ENCODE results near the gene POLR1B.

GRCh38 chr2:112529757-112530156, 12.5 kb upstream of the POLR1B start:
- TF ChIP-seq CTCF (conservative IDR thresholded peaks at IDR 0.05; ENCODE audit: low read depth, low read length), result no peak
- TF ChIP-seq EZH2 (IDR thresholded peaks at IDR 0.05; ENCODE audit: borderline replicate concordance, low read depth, low read length, poor library complexity, severe bottlenecking), result no peak

Data from A673 (cell line).